IgD-negative memory B cell (primary cell): ENCODE data around the gene GPC6. TPM values are rescaled to one million over a fixed set of nuclear protein-coding genes. Genes with fewer than 3 reads are reported as not detected.

Source experiments
- H3K27ac Mint-ChIP-seq, 3 donors: one replicate each; pipeline ENCODE4 v1.8.0; 2020 to 2022; ENCODE audit warnings: mild to moderate bottlenecking in 3 of 3, mixed read lengths in 3 of 3, moderate library complexity in 1 of 3
- H3K27me3 Mint-ChIP-seq: one replicate; pipeline ENCODE4 v1.8.0; 2021; ENCODE audit warnings: mixed read lengths
- H3K36me3 Mint-ChIP-seq: one replicate; pipeline ENCODE4 v1.8.0; 2020; ENCODE audit warnings: mild to moderate bottlenecking, mixed read lengths
- H3K4me1 Mint-ChIP-seq, 3 donors: one replicate each; pipeline ENCODE4 v1.8.0; 2020 to 2022; ENCODE audit warnings: mixed read lengths in 3 of 3, mild to moderate bottlenecking in 1 of 3
- H3K4me3 Mint-ChIP-seq, 4 donors: one replicate each; pipeline ENCODE4 v1.8.0; 2020 to 2022; ENCODE audit warnings: mild to moderate bottlenecking in 4 of 4, mixed read lengths in 4 of 4, moderate library complexity in 3 of 4
- H3K9me3 Mint-ChIP-seq, 3 donors: one replicate each; pipeline ENCODE4 v1.8.0; 2020 to 2021; ENCODE audit warnings: mixed read lengths in 3 of 3, mild to moderate bottlenecking in 1 of 3
- polyA plus RNA-seq: library from polyadenylated mRNA; unstranded; fragments of 300-500 nt; fragmentation: Illumina TruSeq; gene quantifications from one replicate; pipeline ENCODE4 v1.2.3, GENCODE V29; 2021

The GPC6 gene
- polyA plus RNA-seq, 1 donor from 2014 or later: not detected

DNA sequence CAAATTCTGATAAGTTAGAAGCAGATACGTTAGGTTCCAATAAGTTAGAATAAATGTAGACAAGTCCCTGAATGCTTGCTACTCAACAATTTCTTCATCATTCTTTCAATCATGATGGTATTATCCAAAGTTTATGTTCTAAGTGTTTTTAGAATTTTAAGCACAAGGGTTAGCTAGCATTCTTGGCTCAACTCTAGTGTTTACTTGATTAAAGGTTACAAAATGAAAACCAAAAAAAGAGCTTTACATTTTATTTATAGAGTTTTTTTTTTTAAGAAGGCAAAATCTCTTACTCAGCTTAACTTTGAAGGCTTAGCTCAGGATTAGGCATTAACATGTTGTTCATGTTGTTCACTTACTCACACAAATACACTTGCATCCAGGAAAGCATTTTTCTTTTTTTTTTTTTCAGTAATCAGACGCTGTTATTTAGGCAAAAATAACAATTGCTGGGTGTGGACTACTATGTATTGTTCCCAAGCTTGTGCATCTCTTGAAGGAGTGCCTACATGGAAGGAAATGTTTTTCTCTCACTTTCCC lies 832.3 kb downstream of the GPC6 start:
- H3K36me3 Mint-ChIP-seq: no peaks in the 10 kb centered on the region
- H3K9me3 Mint-ChIP-seq: no peaks in the 10 kb centered on the region
- H3K27ac Mint-ChIP-seq: no peak overlapping the region
- H3K27me3 Mint-ChIP-seq: no peaks in the 10 kb centered on the region
- no peaks in the 10 kb centered on the region for H3K4me1 Mint-ChIP-seq
- no peak overlapping the region for H3K4me3 Mint-ChIP-seq

DNA sequence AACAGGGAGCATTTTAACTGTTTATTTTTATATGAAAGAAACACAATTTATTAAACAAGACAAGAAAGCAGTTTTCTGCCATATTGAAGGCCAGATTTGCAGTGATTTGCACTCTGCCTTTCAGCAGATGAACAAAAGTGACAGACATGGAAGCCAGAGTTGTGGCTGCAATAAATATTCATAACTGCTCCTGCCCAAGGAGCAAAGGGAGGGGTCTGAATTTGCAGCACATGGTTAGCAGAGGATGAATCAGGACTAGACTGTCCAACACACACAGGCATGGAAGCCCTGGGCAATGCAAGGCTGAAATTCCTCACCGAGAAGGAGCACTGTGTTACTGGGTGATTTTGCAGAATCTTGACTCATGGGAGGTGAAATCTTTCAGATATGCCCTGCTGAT lies 834.7 kb downstream of the GPC6 start:
- H3K27me3 Mint-ChIP-seq: no peaks in the 10 kb centered on the region

DNA sequence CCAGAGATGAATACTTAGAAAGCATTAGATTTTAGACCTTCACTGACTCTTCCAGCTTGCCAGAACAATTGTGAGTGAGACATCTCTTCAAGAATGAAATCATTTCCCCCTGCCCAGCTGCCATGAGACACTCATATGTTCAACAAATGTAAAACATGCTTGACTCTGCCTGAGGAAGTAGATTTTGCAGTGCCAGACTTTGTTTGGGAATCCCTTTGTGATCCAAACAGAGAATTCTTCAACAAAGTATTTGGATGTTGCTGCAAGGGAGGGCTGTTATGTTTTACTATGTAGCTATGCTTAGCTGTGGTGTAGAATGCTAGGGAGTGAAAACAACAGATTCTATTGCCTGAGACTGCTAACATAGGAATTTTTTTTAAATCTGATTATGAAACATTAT lies 836.5 kb downstream of the GPC6 start:
- no peaks in the 10 kb centered on the region for H3K4me1 Mint-ChIP-seq
- H3K27me3 Mint-ChIP-seq: no peaks in the 10 kb centered on the region
- H3K9me3 Mint-ChIP-seq: no peaks in the 10 kb centered on the region
- H3K36me3 Mint-ChIP-seq: no peaks in the 10 kb centered on the region
- H3K4me3 Mint-ChIP-seq: no peak overlapping the region
- H3K27ac Mint-ChIP-seq: no peak overlapping the region

More for the DNA sequence above, 834.7 kb downstream of the GPC6 start:
- no peak overlapping the region for H3K4me3 Mint-ChIP-seq
- H3K4me1 Mint-ChIP-seq: no peaks in the 10 kb centered on the region
- H3K36me3 Mint-ChIP-seq: no peaks in the 10 kb centered on the region
- H3K27ac Mint-ChIP-seq: no peak overlapping the region
- no peaks in the 10 kb centered on the region for H3K9me3 Mint-ChIP-seq

DNA sequence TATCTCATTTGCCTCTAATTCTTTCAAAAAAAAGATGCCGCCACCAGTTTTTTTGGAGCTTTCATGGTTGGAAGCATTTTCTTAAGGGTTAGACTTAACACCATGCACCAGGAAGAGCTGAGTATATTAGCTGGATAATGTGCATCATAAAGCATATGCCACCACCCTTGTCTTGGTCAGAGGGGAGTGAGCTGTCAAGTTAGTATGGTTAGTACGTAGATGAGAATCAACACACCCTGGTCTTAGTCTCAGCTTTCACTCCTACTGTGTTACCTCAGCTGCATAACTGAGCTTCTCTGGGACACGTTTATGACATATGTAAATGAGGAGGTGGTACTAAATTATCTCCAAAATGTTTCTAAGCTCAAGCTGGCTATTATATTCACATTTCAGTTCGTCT lies 837.2 kb downstream of the GPC6 start:
- no peaks in the 10 kb centered on the region for H3K27me3 Mint-ChIP-seq
- H3K9me3 Mint-ChIP-seq: no peaks in the 10 kb centered on the region
- H3K4me1 Mint-ChIP-seq: no peaks in the 10 kb centered on the region
- H3K27ac Mint-ChIP-seq: no peak overlapping the region
- H3K4me3 Mint-ChIP-seq: no peak overlapping the region
- H3K36me3 Mint-ChIP-seq: no peaks in the 10 kb centered on the region

DNA sequence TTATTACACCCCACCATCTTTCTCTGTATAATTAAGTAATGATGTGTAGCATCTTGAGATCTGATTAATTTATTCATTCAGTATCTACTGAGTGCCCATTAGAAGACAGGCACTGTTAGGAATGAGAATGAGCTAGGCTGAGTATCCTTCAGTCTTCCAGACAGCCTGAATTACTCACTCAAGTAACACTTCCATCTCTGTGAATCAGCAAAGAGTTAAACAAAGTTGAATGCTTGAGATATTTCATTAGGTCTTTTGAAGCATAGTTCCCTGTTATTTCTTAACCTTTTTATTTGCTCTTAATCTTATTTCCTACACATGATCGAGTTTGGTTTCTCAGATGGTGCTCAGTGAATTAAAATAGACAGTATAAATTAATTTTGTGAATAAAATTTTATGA lies 839.1 kb downstream of the GPC6 start:
- Mint-ChIP-seq H3K27me3 (no peaks in the 10 kb centered on the region), H3K36me3 (no peaks in the 10 kb centered on the region), H3K4me1 (no peaks in the 10 kb centered on the region), H3K27ac (no peak overlapping the region), H3K4me3 (no peak overlapping the region), H3K9me3 (no peaks in the 10 kb centered on the region)

DNA sequence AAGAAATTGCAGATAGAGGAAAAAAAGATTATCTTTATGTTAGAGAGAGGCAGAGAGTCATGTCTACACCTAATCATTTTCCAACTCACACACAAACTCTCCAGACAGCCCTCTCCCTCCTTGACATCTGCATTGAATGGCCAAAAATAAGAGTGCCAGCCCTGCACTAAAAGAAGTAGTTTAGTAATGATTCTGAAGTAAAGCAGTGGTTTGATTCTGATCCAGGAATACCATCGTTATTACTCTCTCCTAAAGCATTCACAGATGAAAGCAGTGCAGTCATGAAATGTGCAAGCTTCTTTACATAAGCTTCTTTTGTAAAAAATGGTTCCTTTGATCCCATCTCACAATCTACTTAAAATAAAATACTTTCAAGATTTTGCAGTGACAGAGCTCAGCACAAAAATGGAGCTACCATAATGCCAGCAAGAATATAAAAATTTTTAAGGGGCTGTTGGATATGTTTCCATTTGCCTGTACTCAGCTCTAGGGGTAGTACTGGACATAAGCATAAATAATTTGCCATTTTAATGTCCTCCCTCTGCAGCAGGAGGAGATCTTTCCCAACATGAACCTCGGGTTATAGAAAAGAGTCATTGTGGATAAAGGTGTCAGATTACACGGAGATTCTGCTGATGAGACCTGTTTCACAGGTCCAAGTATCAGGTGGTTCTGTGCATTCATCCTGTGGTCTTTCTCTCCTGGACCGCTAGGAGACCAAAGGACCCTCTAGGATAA lies 846.6 kb downstream of the GPC6 start:
- H3K27ac Mint-ChIP-seq: no peak overlapping the region
- no peaks in the 10 kb centered on the region for H3K27me3 Mint-ChIP-seq
- H3K9me3 Mint-ChIP-seq: peaks cover 0 to 6% (median 3%) of the 10 kb centered on the region in 3 donors
- no peak overlapping the region for H3K4me3 Mint-ChIP-seq
- H3K4me1 Mint-ChIP-seq: no peaks in the 10 kb centered on the region
- no peaks in the 10 kb centered on the region for H3K36me3 Mint-ChIP-seq

DNA sequence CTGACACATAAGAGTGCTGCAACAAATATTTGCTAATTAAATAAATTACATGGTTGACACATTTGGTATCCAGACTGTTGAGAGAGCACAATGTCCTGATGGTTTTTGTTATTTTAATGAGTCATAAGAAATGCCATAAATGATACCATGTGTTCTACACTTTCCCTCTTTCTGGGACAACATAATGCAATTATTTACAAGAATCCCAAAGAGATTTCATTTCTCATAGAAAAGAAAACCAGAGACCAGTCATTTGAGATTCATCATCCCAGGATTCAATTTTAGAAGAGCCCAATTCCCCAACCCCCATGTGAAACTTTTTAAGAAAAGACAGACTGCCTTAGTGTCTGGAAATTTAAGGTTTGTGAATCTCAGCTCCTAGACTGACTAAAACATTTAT lies 853.3 kb downstream of the GPC6 start:
- H3K27ac Mint-ChIP-seq: no peak overlapping the region
- H3K36me3 Mint-ChIP-seq: no peaks in the 10 kb centered on the region
- H3K27me3 Mint-ChIP-seq: no peaks in the 10 kb centered on the region
- H3K9me3 Mint-ChIP-seq: peaks cover 2 to 6% (median 3%) of the 10 kb centered on the region in 3 donors
- H3K4me3 Mint-ChIP-seq: no peak overlapping the region
- H3K4me1 Mint-ChIP-seq: no peaks in the 10 kb centered on the region

DNA sequence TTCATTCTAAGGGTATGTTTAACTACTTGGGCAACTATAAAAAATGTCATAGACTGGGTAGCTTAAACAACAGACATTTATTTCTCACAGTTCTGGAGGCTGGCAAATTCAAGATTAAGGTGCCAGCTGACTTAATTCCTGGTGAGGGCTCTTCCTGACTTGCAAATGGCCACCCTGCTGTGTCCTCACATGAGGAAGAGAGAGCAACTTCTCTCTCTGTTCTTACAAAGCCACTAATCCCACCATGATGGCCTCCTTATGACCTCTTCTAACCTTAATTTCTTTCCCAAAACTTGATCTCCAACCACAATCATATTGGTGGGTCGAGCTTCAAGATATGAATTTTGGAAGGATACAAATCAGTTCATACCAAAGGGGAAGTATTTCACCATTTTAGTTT lies 853.9 kb downstream of the GPC6 start:
- Mint-ChIP-seq H3K27me3 (no peaks in the 10 kb centered on the region), H3K4me1 (no peaks in the 10 kb centered on the region), H3K9me3 (peaks cover 2 to 6% (median 3%) of the 10 kb centered on the region in 3 donors), H3K27ac (no peak overlapping the region), H3K4me3 (no peak overlapping the region), H3K36me3 (no peaks in the 10 kb centered on the region)

DNA sequence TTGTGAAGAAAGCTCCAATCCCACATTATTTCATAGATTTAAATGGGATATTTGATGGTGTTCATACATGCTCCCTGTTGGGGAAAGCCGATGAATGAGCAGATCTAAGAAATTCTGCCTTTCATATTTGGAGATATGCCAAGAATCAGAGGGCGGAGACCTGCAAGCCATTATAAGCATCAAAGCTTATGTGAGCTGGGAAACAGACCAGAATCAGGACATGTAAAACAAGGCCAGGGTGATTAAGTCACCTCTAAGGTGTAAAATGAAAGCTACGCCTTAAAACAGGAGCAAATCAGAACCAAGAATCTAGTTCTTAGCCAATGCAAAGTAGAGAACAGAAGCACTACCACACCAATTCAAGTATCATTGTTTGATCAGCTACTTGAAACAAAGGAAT lies 860.5 kb downstream of the GPC6 start:
- no peak overlapping the region for H3K27ac Mint-ChIP-seq
- H3K9me3 Mint-ChIP-seq: peaks cover 0 to 5% (median 2%) of the 10 kb centered on the region in 3 donors
- H3K27me3 Mint-ChIP-seq: no peaks in the 10 kb centered on the region
- no peaks in the 10 kb centered on the region for H3K36me3 Mint-ChIP-seq
- H3K4me3 Mint-ChIP-seq: no peak overlapping the region
- H3K4me1 Mint-ChIP-seq: no peaks in the 10 kb centered on the region

DNA sequence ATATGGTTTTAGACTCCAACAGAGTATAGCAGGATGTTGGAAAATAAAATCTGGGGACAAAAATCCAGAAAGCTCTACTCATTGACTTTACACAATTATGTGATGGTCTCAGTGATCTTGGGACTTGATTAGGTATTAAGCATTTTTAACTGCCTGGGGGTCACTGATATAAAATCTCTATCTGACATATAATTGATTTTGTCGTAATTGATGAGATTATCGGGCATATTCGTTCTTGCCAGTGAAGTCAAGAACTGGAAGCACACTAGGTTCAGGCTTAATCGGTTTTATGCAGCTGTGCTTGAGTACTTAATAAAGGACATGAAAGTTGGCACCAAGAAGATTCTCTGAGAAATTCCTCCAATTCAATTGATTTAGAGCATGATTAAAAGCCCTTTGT lies 862.1 kb downstream of the GPC6 start:
- H3K4me3 Mint-ChIP-seq: no peak overlapping the region
- no peak overlapping the region for H3K27ac Mint-ChIP-seq
- H3K36me3 Mint-ChIP-seq: no peaks in the 10 kb centered on the region
- H3K9me3 Mint-ChIP-seq: peaks cover 2 to 5% (median 3%) of the 10 kb centered on the region in 3 donors
- H3K27me3 Mint-ChIP-seq: no peaks in the 10 kb centered on the region
- no peaks in the 10 kb centered on the region for H3K4me1 Mint-ChIP-seq

DNA sequence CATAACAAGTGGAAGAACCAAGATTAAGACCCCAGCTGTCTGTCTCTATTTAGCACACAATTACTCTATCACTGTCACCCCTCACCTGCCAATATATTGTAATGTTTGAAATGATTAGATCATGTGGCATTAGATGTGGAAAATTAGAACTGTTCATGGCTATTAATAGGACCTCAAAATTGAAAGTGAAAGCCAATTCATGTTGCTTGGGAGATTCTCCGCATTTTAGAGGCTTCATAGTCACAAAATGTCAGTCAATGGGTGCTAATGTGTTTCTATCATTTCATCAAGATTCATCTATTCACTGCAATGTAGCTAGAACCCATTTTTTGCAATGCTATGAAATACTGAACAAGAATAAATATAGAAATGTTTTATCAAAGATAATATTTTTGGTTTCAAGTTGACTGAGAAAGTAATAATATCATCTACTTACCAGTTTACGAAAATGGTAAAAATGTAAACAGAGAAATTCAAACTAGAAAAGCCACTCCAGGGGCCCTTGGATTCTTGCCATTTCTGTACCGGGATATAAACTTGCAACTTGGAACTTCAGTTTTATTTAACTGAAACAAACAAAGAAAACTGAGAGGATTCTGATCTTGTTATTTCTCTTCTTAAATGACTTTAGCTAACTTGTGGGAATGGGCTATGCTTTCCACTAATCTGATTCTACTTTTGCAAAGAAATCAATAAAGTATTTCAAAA lies 864.3 kb downstream of the GPC6 start:
- Mint-ChIP-seq H3K9me3 (peaks cover 2 to 5% (median 3%) of the 10 kb centered on the region in 3 donors), H3K36me3 (no peaks in the 10 kb centered on the region), H3K27me3 (no peaks in the 10 kb centered on the region), H3K27ac (no peak overlapping the region), H3K4me1 (no peaks in the 10 kb centered on the region), H3K4me3 (no peak overlapping the region)

DNA sequence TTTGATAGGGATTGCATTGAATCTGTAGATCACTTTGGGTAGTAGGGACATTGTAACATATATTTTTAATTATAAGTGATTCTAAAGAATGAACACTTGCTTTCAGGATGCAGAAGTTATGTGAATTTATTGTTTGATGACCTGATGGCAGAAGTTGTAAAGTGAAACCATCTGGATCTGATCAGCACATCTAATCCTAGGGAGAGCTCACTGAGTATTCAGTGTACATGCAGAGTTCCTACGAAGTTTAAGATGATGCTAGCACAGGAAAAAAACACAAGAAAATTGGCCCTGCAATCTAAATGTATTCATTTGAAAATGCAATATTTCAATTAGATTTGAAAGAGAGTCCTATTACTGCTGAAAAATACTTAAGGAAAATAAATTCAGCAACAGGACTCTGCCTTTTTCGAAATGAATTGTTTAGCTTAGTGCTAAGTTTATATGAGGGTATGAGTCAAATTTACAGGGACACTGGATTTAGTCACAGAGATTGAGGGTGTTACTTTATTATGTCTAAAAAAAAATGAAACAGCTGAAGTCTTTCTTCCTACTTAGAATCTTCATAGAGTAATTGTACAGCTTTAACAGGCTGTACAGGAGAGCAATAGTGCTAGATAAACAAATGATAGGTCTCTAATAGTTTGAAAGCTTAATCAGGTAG lies 867.2 kb downstream of the GPC6 start:
- peaks cover 2 to 4% (median 3%) of the 10 kb centered on the region in 3 donors for H3K9me3 Mint-ChIP-seq
- H3K4me3 Mint-ChIP-seq: no peak overlapping the region
- H3K36me3 Mint-ChIP-seq: no peaks in the 10 kb centered on the region
- H3K27me3 Mint-ChIP-seq: no peaks in the 10 kb centered on the region
- no peak overlapping the region for H3K27ac Mint-ChIP-seq
- H3K4me1 Mint-ChIP-seq: no peaks in the 10 kb centered on the region

DNA sequence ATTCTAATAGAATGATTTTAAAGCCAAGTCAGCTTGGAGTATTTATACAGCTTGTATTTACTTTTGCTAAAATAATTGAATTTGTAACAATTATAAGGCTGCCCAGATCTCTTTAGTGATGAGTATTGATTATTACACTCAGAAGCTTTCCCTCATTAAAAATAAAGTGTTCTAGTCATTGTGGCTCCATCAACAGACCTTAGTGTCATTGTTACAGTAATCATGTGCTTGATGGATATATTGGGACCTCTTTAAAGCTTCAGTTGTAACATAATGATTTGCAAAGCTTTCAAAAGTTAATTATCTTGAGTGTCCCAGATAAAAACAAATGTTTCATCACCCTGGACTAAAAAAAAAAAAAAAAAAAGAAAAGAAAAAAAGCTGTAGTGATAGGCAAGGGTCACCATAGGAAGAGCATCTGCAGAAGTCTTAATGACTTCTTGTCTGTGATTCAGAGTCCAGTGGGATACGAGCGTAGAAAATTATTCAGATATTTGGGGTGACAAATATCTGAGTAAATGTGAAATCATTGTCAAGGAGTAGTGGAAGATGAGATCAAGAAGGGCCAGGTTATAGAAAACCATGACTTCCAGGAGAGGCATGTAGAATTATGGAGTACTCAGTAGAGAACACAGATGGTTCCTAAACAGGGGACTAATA lies 883.2 kb downstream of the GPC6 start:
- Mint-ChIP-seq H3K9me3 (peaks cover 3 to 7% (median 4%) of the 10 kb centered on the region in 3 donors), H3K36me3 (peaks cover 2% of the 10 kb centered on the region), H3K27me3 (no peaks in the 10 kb centered on the region), H3K27ac (no peak overlapping the region), H3K4me1 (no peaks in the 10 kb centered on the region), H3K4me3 (no peak overlapping the region)

DNA sequence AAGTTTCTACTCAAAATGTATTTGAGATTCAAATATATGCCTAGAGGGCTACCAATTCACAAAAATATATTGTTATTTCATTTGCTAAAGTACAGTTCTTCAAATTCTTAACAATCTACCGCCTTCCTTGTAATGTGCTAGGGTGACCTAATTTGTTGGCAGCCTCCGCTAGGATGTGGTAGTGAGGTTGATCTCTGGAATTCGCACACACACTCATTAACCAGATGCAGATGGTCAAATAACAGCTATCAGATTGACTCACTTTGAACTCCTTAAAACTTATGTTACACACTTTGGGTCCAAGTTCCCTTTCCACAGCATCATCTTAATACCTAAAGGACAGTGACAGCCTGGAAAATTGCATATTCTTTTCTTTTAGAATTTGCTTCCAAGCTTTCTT lies 885.6 kb downstream of the GPC6 start:
- Mint-ChIP-seq H3K27me3 (no peaks in the 10 kb centered on the region), H3K36me3 (peaks cover 2% of the 10 kb centered on the region), H3K9me3 (peaks cover 0 to 3% (median 0%) of the 10 kb centered on the region in 3 donors), H3K27ac (no peak overlapping the region), H3K4me1 (no peaks in the 10 kb centered on the region), H3K4me3 (no peak overlapping the region)

DNA sequence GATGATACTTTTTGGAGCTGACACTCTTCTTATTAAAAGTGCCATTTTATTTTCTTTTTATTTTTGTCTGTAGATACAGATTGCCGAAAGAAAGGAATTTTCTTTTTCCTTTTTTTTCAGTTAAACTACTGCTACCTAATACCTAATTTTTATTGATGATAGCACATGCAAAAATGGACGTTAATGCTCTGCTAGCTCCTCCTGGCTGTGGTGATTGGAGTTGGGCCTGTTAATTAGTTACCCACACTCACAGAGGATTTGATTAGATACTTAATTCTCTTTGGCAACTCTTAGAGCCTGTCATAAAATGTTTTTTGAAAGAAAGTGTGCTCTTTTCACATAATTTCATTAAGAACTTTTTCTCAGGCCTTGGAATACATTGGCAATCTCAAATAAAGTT lies 886.1 kb downstream of the GPC6 start:
- H3K27me3 Mint-ChIP-seq: no peaks in the 10 kb centered on the region
- H3K4me3 Mint-ChIP-seq: no peak overlapping the region
- no peaks in the 10 kb centered on the region for H3K4me1 Mint-ChIP-seq
- peaks cover 2% of the 10 kb centered on the region for H3K36me3 Mint-ChIP-seq
- H3K27ac Mint-ChIP-seq: no peak overlapping the region
- H3K9me3 Mint-ChIP-seq: peaks cover 0 to 3% (median 0%) of the 10 kb centered on the region in 3 donors
